Measurements from ENCODE around the gene CABLES1.
"Not testable (repeated sequence)": the region's sequence is repeated elsewhere in the genome, so short reads cannot be mapped to it uniquely, and the experiment has no call there.

Gene CABLES1

DNA sequence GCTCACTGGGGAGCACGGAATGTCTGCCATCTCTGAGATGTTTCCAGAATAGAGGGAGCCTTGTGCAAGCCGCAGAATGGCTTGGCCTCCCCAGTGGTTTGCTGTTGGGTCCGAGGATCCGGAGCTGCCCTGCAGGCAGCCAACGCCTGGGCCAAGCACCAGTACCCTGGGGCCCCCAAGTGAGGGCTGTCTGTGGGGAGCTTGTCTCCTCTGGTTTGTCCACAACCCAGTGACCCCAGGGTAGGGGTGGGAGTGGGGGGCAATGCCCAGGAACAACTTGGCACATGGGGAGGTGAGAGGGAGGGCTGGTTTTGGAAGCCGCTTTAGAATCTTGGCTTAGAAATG lies 147.1 kb downstream of the CABLES1 start:
- H3K4me3 ChIP-seq (ENCODE audit: low read length), result no peak overlapping the region
- H3K4me1 ChIP-seq (ENCODE audit: control insufficient read depth, insufficient read depth, low read length), result peaks cover 11% of the 10 kb centered on the region
- H3K4me2 ChIP-seq (ENCODE audit: low read length), result no peak overlapping the region
- no peak overlapping the region for H3K9ac ChIP-seq (ENCODE audit: low read depth, low read length)
- H3K9me3 ChIP-seq (replicated peaks; ENCODE audit: low read length), result no peaks in the 10 kb centered on the region
- H3K36me3 ChIP-seq (ENCODE audit: insufficient read depth, low read length), result no peaks in the 10 kb centered on the region
- H3K27me3 ChIP-seq (ENCODE audit: control insufficient read depth, insufficient read depth, low read length), result no peaks in the 10 kb centered on the region

DNA sequence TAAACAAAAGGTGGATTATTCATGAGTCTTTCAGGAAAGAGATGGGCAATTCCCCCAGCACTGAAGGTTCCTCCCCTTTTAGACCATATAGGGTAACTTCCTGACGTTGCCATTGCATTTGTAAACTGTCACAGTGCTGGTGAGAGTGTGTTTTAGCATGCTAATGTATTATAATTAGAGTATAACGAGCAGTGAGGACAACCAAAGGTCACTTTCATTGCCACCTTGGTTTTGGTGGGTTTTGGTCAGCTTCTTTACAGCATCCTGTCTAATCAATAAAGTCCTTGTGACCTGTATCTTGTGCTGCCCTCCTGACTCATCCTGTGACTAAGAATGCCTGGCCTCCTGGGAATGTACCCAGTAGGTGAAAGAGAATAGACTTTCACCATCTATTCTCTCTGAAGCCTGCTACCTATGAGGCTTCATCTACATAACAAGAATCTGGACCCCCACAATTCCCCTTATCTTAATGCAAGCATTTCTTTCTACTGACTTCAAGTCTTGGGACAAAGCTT lies 148.7 kb downstream of the CABLES1 start:
- peaks cover 11% of the 10 kb centered on the region for H3K4me1 ChIP-seq (ENCODE audit: control insufficient read depth, insufficient read depth, low read length)
- peak overlapping the region; percentile 5 for H3K4me2 ChIP-seq (ENCODE audit: low read length)
- no peaks in the 10 kb centered on the region for H3K36me3 ChIP-seq (ENCODE audit: insufficient read depth, low read length)
- no peaks in the 10 kb centered on the region for H3K27me3 ChIP-seq (ENCODE audit: control insufficient read depth, insufficient read depth, low read length)
- H3K9ac ChIP-seq (ENCODE audit: low read depth, low read length), result no peak overlapping the region
- H3K4me3 ChIP-seq (ENCODE audit: low read length), result no peak overlapping the region
- H3K9me3 ChIP-seq (replicated peaks; ENCODE audit: low read length), result no peaks in the 10 kb centered on the region

DNA sequence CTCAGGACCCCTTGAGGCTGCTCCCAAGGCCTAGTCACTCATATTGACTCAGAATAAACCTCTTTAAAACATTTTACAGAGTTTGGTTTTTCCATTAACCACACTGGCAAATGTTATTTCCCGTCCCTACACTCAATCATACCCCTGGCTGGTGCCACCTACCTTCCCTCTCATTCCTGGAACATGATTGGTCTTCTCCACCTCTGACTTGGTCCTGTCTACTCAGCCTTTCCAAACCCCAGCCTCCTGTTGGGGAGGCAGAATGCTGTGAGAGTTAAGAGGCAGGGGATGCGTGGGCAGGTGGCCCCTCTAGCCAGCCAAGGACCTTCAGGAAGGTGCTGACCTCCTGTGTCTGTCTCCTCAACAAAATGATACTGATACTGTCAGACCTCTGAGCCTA lies 149.3 kb downstream of the CABLES1 start:
- Histone ChIP-seq H3K4me1 (ENCODE audit: control insufficient read depth, insufficient read depth, low read length) (peaks cover 11% of the 10 kb centered on the region), H3K4me3 (ENCODE audit: low read length) (no peak overlapping the region), H3K27me3 (ENCODE audit: control insufficient read depth, insufficient read depth, low read length) (no peaks in the 10 kb centered on the region), H3K9ac (ENCODE audit: low read depth, low read length) (no peak overlapping the region), H3K9me3 (replicated peaks; ENCODE audit: low read length) (no peaks in the 10 kb centered on the region), H3K4me2 (ENCODE audit: low read length) (no peak overlapping the region), H3K36me3 (ENCODE audit: insufficient read depth, low read length) (no peaks in the 10 kb centered on the region)

DNA sequence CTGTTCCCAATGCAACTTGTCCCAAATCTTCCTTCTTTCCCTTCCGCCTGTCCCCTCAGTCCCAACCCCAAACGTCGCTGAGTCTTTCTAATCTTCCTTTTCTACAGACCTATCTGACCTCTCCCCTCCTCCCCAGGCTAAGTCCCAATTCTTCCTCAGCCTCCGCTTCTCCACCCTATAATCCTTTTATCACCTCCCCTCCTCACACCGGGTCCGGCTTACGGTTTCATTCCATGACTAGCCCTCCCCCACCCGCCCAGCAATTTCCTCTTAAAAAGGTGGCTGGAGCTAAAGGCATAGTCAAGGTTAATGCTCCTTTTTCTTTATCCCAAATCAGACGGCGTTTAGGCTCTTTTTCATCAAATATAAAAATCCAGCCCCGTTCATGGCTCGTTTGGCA lies 150.3 kb downstream of the CABLES1 start:
- not testable (repeated sequence) for H3K36me3 ChIP-seq (ENCODE audit: insufficient read depth, low read length); H3K9ac ChIP-seq (ENCODE audit: low read depth, low read length); H3K9me3 ChIP-seq (replicated peaks; ENCODE audit: low read length); H3K4me3 ChIP-seq (ENCODE audit: low read length); H3K4me2 ChIP-seq (ENCODE audit: low read length); H3K27me3 ChIP-seq (ENCODE audit: control insufficient read depth, insufficient read depth, low read length)
- peaks cover 11% of the 10 kb centered on the region for H3K4me1 ChIP-seq (ENCODE audit: control insufficient read depth, insufficient read depth, low read length)

DNA sequence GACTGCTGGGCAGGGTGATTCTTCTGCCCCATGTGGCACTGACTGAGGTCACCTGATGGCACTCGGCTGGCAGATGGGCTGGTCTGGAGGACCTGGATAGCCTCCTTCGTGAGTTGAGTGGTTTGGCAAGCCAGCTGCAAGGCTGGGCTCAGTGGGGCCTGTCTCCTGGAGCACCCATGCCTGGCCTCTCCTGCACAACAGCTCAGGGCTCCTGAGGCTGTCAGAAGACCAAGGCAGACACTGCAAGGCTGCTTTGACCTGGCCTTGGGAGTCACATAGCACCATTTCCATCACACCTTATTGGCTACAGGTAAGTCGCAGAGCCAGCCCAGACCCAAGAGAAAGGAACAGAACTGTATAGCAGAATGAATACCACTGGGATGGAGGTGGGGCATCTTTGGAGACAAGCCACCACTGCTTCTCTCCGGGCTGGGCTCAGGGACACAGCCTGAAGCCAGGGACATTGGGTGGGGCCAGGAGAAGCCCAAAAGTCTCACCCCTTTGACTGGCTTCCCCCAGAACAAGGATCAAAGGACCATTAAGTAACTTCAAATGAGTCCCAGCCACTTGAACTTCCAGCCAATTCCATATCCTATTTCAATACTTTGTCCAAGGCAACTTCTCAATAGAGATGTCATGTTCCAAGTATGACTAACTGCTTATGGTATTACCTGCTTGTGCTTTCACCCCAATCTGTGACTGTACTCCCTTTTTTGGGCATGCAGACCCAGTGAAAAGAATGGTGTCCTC lies 156.3 kb downstream of the CABLES1 start:
- Histone ChIP-seq H3K36me3 (ENCODE audit: insufficient read depth, low read length) (no peaks in the 10 kb centered on the region), H3K27me3 (ENCODE audit: control insufficient read depth, insufficient read depth, low read length) (no peaks in the 10 kb centered on the region), H3K9ac (ENCODE audit: low read depth, low read length) (no peak overlapping the region), H3K4me2 (ENCODE audit: low read length) (no peak overlapping the region), H3K4me1 (ENCODE audit: control insufficient read depth, insufficient read depth, low read length) (peaks cover 11% of the 10 kb centered on the region), H3K4me3 (ENCODE audit: low read length) (no peak overlapping the region), H3K9me3 (replicated peaks; ENCODE audit: low read length) (no peaks in the 10 kb centered on the region)

DNA sequence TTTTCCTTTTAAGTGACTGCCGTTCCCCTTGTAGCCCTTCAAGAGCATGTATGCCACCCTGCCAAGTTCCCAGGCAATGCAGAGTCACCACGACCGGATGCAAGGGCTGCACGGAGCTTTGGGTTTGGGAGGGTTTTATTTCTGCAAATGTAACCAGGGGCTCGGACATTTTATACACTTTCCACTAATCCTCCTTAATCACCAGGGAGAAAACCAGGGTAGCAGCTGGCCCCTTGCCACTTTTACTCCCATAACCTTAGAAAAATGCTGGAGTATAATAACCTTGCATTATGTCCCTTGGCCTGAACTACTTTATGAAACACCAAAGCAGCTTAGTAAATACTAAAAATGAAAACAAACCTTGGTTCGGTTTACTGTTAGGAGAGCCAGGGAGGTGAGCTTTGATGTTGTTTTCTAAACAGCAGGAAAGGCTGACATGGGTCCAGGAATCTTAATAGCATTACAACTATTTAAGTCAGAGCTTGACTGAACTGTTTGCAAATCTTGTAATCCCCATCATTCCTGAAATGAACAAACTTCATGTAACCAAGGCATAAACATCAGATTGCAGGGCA lies 165.0 kb downstream of the CABLES1 start:
- no peak overlapping the region for H3K4me2 ChIP-seq (ENCODE audit: low read length)
- H3K4me1 ChIP-seq (ENCODE audit: control insufficient read depth, insufficient read depth, low read length), result peaks cover 26% of the 10 kb centered on the region
- H3K4me3 ChIP-seq (ENCODE audit: low read length), result no peak overlapping the region
- H3K9ac ChIP-seq (ENCODE audit: low read depth, low read length), result no peak overlapping the region
- no peaks in the 10 kb centered on the region for H3K27me3 ChIP-seq (ENCODE audit: control insufficient read depth, insufficient read depth, low read length)
- H3K36me3 ChIP-seq (ENCODE audit: insufficient read depth, low read length), result no peaks in the 10 kb centered on the region
- H3K9me3 ChIP-seq (replicated peaks; ENCODE audit: low read length), result no peaks in the 10 kb centered on the region

DNA sequence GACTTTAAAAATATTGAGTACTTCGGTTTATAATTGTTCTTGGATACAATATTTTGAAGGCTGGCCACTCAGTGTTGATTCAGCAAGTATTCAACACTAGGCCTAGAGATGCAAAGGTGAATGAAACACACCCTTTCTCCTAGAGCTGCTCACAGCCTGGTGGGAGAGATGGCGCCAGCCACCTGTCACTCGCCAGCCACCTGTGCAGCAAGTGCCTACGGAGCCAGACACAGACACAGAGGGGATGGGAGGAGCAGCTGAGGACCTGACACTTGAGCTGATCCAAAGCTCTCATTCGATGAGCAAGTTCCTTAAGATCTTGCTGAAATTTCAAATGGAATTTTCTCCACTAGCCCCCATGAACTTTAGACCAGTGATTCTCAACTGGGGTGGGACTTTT lies 166.7 kb downstream of the CABLES1 start:
- no peaks in the 10 kb centered on the region for H3K9me3 ChIP-seq (replicated peaks; ENCODE audit: low read length)

DNA sequence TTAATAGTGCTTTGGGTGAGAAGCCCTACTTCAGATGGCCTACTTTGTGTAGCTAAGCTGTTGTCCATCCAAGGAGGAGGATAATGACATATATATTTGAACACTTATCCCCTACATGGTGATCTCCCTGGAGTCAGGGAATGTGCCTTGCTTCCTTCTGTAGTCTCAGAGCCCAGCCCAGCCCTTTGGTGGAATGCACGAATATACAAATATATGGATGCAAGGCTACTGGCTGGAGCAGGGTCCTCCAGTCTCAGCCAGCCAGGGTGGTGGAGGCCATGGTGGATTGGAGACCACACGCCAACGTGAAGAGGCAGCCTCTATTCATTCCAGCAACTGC lies 167.2 kb downstream of the CABLES1 start:
- Histone ChIP-seq H3K4me1 (ENCODE audit: control insufficient read depth, insufficient read depth, low read length) (peaks cover 30% of the 10 kb centered on the region), H3K9ac (ENCODE audit: low read depth, low read length) (peak overlapping the region; percentile 68), H3K4me2 (ENCODE audit: low read length) (no peak overlapping the region), H3K27me3 (ENCODE audit: control insufficient read depth, insufficient read depth, low read length) (no peaks in the 10 kb centered on the region), H3K36me3 (ENCODE audit: insufficient read depth, low read length) (no peaks in the 10 kb centered on the region), H3K9me3 (replicated peaks; ENCODE audit: low read length) (no peaks in the 10 kb centered on the region), H3K4me3 (ENCODE audit: low read length) (no peak overlapping the region)

More for the DNA sequence above, 166.7 kb downstream of the CABLES1 start:
- Histone ChIP-seq H3K27me3 (ENCODE audit: control insufficient read depth, insufficient read depth, low read length) (no peaks in the 10 kb centered on the region), H3K4me1 (ENCODE audit: control insufficient read depth, insufficient read depth, low read length) (peaks cover 26% of the 10 kb centered on the region), H3K36me3 (ENCODE audit: insufficient read depth, low read length) (no peaks in the 10 kb centered on the region), H3K4me3 (ENCODE audit: low read length) (no peak overlapping the region), H3K4me2 (ENCODE audit: low read length) (no peak overlapping the region), H3K9ac (ENCODE audit: low read depth, low read length) (no peak overlapping the region)

DNA sequence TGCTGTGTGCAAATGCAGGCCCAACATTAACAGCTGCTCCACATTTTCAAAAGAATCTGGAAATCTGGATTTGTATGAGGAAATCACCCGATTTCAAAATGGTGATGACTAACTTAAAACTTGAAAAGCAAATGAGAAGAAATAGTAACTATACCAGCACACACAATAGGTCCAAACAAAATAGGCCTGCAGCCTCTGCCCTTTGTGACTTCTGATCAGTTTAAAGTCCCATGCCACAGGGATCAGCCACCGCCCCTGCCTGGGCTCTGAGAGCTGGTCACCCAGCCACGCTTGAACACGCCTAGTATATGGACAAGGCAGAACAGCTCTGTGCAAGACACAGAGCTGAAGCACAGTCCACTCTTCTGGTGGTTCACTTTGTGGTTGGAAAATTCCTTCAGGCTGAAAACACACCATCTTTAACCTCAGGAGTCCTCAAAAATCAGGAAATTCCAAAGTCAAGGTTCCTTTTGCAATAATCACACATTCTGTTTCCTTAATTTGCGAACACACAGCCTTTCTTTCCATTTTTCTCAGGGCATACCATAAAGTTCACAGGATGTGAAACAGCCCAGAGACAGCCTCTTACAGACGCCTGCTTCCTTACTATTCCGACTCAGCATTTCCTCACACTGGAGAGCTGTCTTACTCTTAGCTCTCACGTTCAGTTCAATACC lies 167.7 kb downstream of the CABLES1 start:
- Histone ChIP-seq H3K4me3 (ENCODE audit: low read length) (no peak overlapping the region), H3K4me2 (ENCODE audit: low read length) (no peak overlapping the region), H3K4me1 (ENCODE audit: control insufficient read depth, insufficient read depth, low read length) (peaks cover 35% of the 10 kb centered on the region)

DNA sequence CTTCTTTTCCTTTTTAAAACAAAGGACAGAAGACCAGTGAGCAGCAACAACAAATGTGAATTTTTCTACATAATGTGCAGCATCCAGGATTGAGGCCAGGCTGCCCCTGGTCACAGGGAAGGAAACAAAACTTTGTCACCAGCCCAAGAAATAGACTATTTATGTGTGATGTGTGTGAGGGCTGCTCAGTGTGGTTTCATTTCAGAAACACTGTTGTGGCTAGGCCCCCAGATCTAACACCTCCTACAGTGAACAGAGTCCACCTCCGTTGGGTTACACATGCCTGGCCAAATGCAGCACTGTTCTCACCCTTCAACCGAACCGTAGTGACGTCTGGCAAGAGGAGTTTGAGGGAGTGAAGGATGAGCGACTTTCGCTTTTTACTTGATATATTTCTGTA lies 171.5 kb downstream of the CABLES1 start:
- Histone ChIP-seq H3K27me3 (ENCODE audit: control insufficient read depth, insufficient read depth, low read length) (no peaks in the 10 kb centered on the region), H3K9me3 (replicated peaks; ENCODE audit: low read length) (no peaks in the 10 kb centered on the region), H3K4me3 (ENCODE audit: low read length) (no peak overlapping the region), H3K4me2 (ENCODE audit: low read length) (no peak overlapping the region), H3K36me3 (ENCODE audit: insufficient read depth, low read length) (no peaks in the 10 kb centered on the region), H3K4me1 (ENCODE audit: control insufficient read depth, insufficient read depth, low read length) (peaks cover 35% of the 10 kb centered on the region), H3K9ac (ENCODE audit: low read depth, low read length) (no peak overlapping the region)

More for the DNA sequence above, 167.7 kb downstream of the CABLES1 start:
- Histone ChIP-seq H3K9ac (ENCODE audit: low read depth, low read length) (peak overlapping the region; percentile 68), H3K9me3 (replicated peaks; ENCODE audit: low read length) (no peaks in the 10 kb centered on the region), H3K27me3 (ENCODE audit: control insufficient read depth, insufficient read depth, low read length) (no peaks in the 10 kb centered on the region), H3K36me3 (ENCODE audit: insufficient read depth, low read length) (no peaks in the 10 kb centered on the region)

DNA sequence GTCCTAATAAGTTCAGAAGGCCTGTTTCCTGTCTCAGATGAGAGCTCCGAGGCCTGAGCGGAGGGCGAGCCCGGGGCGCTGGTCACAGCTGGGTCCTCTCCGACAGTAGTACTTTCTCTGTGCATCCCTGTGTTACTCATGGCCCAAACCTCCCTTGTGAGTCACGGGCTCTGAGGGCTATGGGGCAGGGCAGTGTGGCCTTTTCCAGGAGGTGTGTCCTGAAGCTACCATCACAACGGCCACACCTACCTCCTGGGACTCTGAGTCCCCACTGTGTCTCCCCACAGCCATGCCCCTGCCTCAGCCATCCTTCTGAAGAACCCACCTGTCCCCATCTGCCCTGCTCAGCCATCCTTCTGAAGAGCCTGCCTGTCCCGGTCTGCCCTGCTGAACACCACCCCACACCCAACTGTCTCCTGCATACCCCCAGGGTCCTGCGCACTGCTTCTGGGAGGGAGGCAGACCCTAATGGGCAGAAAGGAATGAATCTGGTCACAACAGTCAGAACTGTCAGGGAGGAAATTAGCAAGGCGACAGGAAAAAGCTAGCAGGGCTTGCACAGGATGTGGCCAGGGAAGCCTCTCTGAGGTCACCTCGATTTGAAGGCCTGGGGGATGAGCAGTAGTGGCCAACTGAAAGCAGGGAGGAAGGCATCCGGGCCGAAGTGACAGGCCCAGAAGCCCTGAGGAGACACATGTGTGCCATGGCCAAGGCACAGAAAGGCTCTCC lies 172.4 kb downstream of the CABLES1 start:
- no peak overlapping the region for H3K9ac ChIP-seq (ENCODE audit: low read depth, low read length)
- H3K36me3 ChIP-seq (ENCODE audit: insufficient read depth, low read length), result no peaks in the 10 kb centered on the region
- H3K27me3 ChIP-seq (ENCODE audit: control insufficient read depth, insufficient read depth, low read length), result no peaks in the 10 kb centered on the region
- peak overlapping the region; percentile 9 for H3K4me2 ChIP-seq (ENCODE audit: low read length)
- no peak overlapping the region for H3K4me3 ChIP-seq (ENCODE audit: low read length)
- no peaks in the 10 kb centered on the region for H3K9me3 ChIP-seq (replicated peaks; ENCODE audit: low read length)
- H3K4me1 ChIP-seq (ENCODE audit: control insufficient read depth, insufficient read depth, low read length), result peaks cover 39% of the 10 kb centered on the region

Measured in skeletal muscle satellite cell (primary cell).